Vagina (tissue), 2 donors: Measurements from ENCODE around the gene CYB5R4. TPM values are rescaled to one million over a fixed set of nuclear protein-coding genes. Genes with fewer than 3 reads are reported as not detected.

Source experiments
- DNase-seq, 2 donors: peaks; one replicate each; pipeline ENCODE4 v3.0.0-alpha.2; 2017; ENCODE audit errors: extremely low spot score in 2 of 2
- H3K27ac ChIP-seq: fragments of 200-600 bp; sonication (generic); one replicate; pipeline ENCODE4 v1.5.1; 2019
- H3K27me3 ChIP-seq: fragments of 200-600 bp; sonication (generic); one replicate; pipeline ENCODE4 v1.5.1; 2019
- H3K36me3 ChIP-seq, 2 donors: fragments of 200-600 bp; sonication (generic); one replicate each; pipeline ENCODE4 v1.5.1; 2017 to 2019
- H3K4me1 ChIP-seq: fragments of 200-600 bp; sonication (generic); one replicate; pipeline ENCODE4 v1.5.1; 2019
- H3K4me3 ChIP-seq, 2 donors: fragments of 200-600 bp; sonication (generic); 1 replicate in 1 of 2; 2 replicates in 1 of 2; pipeline ENCODE4 v1.5.1; 2016 to 2019
- H3K9me3 ChIP-seq: fragments of 200-600 bp; sonication (generic); one replicate; pipeline ENCODE4 v1.5.1; 2019
- POLR2A ChIP-seq, 2 donors: fragments of 450-650 bp; IDR thresholded peaks; one replicate each; pipeline ENCODE4 v1.6.1; 2017; ENCODE audit warnings: antibody characterized with exemption in 2 of 2, mild to moderate bottlenecking in 2 of 2, moderate library complexity in 2 of 2
- POLR2AphosphoS5 ChIP-seq, 2 donors: sonication (generic); formaldehyde crosslinking; IDR thresholded peaks; one replicate each; pipeline ENCODE4 v1.9.0; 2017; ENCODE audit warnings: antibody characterized with exemption in 2 of 2, mild to moderate bottlenecking in 2 of 2, low read depth in 1 of 2; ENCODE audit not compliant: insufficient read depth in 1 of 2
- intact Hi-C: fragments of 100-400 bp; cut with DNase I; formaldehyde crosslinking; loops from one replicate; pipeline ENCODE4 v1.15.1; 2023
- total RNA-seq: library from RNA; depleted of rRNA; stranded (reverse); fragments of >200 nt; gene quantifications from one replicate; pipeline ENCODE4 v1.2.3, GENCODE V29; 2016
- TF ChIP-seq, protein P1 (sequence below), 3 experiments: fragments of 450-650 bp in 2 of 3; fragments of 200-600 bp in 1 of 3; sonication (generic) in 1 of 3; IDR thresholded peaks; one replicate each; pipeline ENCODE4 v1.5.1; 2017 to 2019; ENCODE audit warnings: antibody characterized with exemption in 3 of 3, mild to moderate bottlenecking in 2 of 3, moderate library complexity in 2 of 3

Gene CYB5R4
- total RNA-seq, 1 donor from 2014 or later = 4.9 TPM

DNA sequence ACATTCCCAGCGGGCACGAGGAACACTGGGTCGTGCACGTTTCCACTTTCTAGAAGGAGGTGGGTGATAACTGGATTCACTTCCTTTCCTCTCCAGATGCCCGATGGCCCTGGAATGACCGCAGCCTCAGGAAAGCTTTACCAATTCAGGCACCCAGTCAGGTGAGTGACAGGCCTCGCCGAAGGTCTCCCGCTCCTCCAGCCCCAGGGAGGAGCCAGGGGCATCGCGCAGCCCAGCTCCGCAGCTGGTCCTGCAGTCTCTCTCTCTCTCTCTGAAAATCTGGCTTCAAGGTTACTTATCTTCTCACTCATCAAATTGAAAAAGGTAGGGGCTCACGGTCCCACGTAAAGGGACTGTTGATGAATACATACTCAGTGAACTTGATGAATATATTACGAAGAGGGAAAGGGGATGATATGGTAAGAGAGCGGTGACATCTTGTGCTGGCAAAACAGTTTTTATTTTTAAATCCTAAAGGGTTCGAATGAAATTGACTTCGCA lies 5.4 kb upstream of the CYB5R4 start:
- Histone ChIP-seq H3K27me3 (no peaks in the 10 kb centered on the region), H3K36me3 (no peaks in the 10 kb centered on the region), H3K4me3 (peak overlapping the region; percentile 52), H3K4me1 (peaks cover 20% of the 10 kb centered on the region), H3K27ac (peak overlapping the region; percentile 11), H3K9me3 (no peaks in the 10 kb centered on the region)
- DNase-seq = no peak
- intact Hi-C loops = no loop called here
- TF ChIP-seq, protein P1, sequence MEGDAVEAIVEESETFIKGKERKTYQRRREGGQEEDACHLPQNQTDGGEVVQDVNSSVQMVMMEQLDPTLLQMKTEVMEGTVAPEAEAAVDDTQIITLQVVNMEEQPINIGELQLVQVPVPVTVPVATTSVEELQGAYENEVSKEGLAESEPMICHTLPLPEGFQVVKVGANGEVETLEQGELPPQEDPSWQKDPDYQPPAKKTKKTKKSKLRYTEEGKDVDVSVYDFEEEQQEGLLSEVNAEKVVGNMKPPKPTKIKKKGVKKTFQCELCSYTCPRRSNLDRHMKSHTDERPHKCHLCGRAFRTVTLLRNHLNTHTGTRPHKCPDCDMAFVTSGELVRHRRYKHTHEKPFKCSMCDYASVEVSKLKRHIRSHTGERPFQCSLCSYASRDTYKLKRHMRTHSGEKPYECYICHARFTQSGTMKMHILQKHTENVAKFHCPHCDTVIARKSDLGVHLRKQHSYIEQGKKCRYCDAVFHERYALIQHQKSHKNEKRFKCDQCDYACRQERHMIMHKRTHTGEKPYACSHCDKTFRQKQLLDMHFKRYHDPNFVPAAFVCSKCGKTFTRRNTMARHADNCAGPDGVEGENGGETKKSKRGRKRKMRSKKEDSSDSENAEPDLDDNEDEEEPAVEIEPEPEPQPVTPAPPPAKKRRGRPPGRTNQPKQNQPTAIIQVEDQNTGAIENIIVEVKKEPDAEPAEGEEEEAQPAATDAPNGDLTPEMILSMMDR (IDR thresholded peaks at IDR 0.05) = no peak
- TF ChIP-seq POLR2A (IDR thresholded peaks at IDR 0.05) = no peak
- no peak for TF ChIP-seq POLR2AphosphoS5 (IDR thresholded peaks at IDR 0.05; ENCODE audit: insufficient read depth in 1 of 2, low read depth in 1 of 2)

GRCh38 chr6:83854766-83855165 lies 4.7 kb upstream of the CYB5R4 start:
- TF ChIP-seq POLR2AphosphoS5 (IDR thresholded peaks at IDR 0.05; ENCODE audit: insufficient read depth in 1 of 2, low read depth in 1 of 2) (no peak), POLR2A (IDR thresholded peaks at IDR 0.05) (no peak)
- TF ChIP-seq, protein P1 (IDR thresholded peaks at IDR 0.05) = no peak
- Histone ChIP-seq H3K36me3 (no peaks in the 10 kb centered on the region), H3K9me3 (no peaks in the 10 kb centered on the region), H3K27ac (no peak overlapping the region), H3K27me3 (no peaks in the 10 kb centered on the region), H3K4me1 (peaks cover 22% of the 10 kb centered on the region), H3K4me3 (no peak overlapping the region)
- intact Hi-C loops = no loop called here
- no peak for DNase-seq

- DNase-seq = no peak
- H3K4me3 ChIP-seq = peak overlapping the region; percentile 85
- intact Hi-C loops = no loop called here
- TF ChIP-seq POLR2A (IDR thresholded peaks at IDR 0.05) = no peak
- TF ChIP-seq POLR2AphosphoS5 (IDR thresholded peaks at IDR 0.05; ENCODE audit: insufficient read depth in 1 of 2, low read depth in 1 of 2) = no peak
- TF ChIP-seq, protein P1 (IDR thresholded peaks at IDR 0.05) = no peak
- peaks cover 24% of the 10 kb centered on the region for H3K4me1 ChIP-seq
- no peaks in the 10 kb centered on the region for H3K9me3 ChIP-seq
- peaks cover 0 to 11% of the 10 kb centered on the region in 2 donors for H3K36me3 ChIP-seq
- H3K27me3 ChIP-seq = no peaks in the 10 kb centered on the region
- H3K27ac ChIP-seq = peak overlapping the region; percentile 87
Measured at GRCh38 chr6:83860359-83860755, 868 bp downstream of the CYB5R4 start.

DNA sequence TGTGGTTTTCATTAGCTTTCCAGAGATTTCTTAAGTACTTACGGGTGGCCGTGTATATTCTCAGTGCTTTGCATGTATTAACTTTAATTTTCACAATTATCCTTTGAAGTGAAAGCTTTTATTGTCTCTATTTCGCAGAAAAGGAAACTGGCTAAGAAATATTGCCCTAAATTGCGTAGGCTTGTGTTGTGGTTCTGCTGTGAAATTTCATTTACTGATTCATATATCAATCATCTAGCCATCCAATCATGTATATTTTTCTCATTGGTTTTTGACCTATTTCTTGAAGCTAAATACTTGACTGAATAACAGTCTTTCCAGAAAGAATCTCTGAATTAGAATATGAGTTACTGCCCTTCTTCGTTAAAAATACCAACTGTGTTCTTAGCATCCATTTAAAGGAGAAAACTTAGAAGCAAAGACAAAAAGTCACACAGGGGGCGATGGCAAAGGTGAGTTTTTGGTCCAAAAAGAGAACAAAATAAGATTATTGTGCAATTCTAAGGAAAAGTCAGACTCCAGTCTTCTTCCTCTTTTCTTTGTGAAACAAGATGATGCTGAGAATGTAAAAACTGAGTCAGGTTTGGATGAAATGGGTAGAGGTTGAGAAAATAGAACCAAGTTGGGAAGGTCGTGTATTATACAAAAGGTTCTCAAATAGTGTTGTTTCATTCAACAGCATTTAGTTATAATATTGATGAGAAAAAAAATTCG lies 1.4 kb downstream of the CYB5R4 start:
- peaks cover 24% of the 10 kb centered on the region for H3K4me1 ChIP-seq
- DNase-seq = no peak
- TF ChIP-seq, protein P1 (IDR thresholded peaks at IDR 0.05) = no peak
- TF ChIP-seq POLR2AphosphoS5 (IDR thresholded peaks at IDR 0.05; ENCODE audit: insufficient read depth in 1 of 2, low read depth in 1 of 2) (no peak), POLR2A (IDR thresholded peaks at IDR 0.05) (no peak)
- intact Hi-C loops = no loop called here
- no peaks in the 10 kb centered on the region for H3K27me3 ChIP-seq
- no peak overlapping the region for H3K27ac ChIP-seq
- H3K36me3 ChIP-seq = peaks cover 0 to 17% of the 10 kb centered on the region in 2 donors
- peak overlapping the region in 1 of 2 donors; percentile 85 for H3K4me3 ChIP-seq
- no peaks in the 10 kb centered on the region for H3K9me3 ChIP-seq
